ENCODE data around the gene RAB43.
"Not testable (repeated sequence)": the region's sequence is repeated elsewhere in the genome, so short reads cannot be mapped to it uniquely, and the experiment has no call there.

RAB43 gene

DNA sequence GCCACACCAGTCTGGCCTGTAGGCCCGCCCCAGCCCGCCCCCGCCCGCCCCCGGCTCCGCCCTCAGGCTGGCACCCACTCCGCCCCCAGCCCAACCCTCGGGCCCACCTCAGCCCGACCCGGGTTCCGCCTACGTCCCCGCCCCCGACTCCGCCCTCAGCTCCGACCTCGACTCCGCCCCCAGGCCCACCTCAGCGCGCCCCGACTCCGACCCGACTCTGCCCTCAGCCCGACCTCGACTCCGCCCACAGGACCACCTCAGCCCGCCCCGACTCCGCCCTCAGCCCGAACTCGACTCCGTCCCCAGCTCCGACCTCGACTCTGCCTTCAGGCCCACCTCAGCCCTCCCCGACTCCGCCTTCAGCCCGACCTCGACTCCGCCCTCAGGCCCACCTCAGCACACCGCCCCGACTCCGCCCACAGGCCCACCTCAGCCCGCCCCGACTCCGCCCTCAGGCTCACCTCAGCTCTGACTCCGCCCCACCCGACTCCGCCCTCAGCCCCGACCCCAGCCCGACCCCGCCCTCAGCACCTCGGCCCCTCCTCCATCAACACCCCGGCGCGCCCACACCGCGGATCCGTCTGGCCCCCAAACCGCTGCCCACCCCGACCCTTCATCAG, at the start of gene RAB43:
Gene RAB43 (minus strand): TSS at position 13 of the 620 bp plus-strand sequence. CDS start 315 bp downstream, outside the sequence.
- peak; percentile 96 for DNase-seq (ENCODE audit: low spot score)

GRCh38 chr3:129166579-129167332, 45.2 kb upstream of the RAB43 start:
- no peak for DNase-seq (ENCODE audit: low spot score)

GRCh38 chr3:129165594-129165993, 44.0 kb upstream of the RAB43 start:
- not testable (repeated sequence) for DNase-seq (ENCODE audit: low spot score)

DNA sequence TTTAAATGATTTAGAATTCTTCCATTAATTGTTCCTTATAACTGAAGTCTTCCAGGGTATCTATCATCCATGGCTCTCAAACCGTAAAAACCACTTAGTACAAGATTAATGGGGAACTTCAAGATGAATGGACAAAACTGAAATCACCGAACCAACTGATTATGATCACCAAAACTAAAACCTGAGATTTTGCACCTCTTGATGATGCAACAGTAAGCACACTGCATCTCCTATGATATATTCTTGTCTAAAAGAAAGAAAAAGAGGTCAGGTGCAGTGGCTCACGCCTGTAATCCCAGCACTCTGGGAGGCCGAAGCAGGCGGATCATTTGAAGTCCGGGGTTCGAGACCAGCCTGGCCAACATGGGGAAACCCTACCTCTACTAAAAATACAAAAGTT, 42.9 kb upstream of the RAB43 start:
- DNase-seq (ENCODE audit: low spot score): no peak

DNA sequence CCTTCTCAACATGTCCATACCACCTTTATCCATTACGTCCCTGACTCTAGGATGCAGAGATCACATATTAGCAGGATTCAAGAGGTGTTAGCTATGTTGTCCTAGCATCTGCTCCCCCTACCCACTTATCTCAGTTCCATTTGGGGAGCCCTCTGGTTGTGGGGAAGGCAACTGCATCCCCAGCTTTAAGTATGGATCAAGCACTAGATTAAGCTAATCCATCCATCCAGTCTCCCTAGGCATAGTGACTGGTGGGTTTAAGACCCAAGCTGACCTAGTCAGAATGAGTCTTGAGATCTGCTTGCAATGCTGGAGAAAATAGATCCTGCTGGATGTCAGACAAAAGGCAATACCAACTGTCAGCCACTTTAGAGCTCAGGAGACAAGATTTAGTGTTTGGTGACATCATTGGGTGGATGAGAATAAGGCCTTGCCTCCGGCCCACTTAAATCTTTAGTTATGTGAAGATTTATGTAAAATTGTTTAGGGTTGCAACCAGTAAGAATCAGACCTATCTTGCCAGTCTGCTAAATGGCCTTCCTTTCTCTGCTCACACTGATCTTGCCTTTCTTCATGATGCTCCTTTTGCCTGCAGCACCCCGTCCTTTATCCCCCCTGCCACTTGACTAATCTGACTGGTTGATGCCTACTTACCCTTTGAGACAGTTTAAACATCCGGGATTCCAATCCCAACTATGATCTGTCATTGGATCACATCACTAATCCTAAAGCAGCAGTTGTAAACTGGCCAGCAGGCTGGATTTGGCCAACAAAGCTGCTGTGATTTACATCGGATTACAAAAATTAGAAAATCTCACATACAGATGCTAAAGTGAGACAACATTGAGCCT, 41.4 kb upstream of the RAB43 start:
- no peak for DNase-seq (ENCODE audit: low spot score)

DNA sequence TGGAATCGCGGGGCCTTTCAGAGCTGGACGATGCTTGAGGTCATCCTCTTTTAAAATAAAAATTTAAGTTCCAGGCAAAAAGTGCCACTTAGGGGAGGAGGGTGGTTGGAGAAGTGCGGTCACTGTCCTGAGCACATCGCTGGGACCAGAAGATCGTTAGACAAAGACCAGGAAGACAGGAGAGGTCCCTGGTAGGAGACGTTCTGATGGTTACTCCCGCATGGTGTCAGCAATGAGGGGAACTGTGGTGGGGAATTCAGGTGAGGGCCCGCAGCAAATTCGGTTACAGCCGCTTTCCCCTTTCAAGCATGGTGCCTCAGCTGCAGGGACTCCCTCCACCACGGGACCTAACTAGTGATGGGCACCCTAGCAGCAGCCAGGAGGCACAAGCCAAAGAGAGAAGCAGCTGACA, 40.3 kb upstream of the RAB43 start:
- DNase-seq (ENCODE audit: low spot score): no peak

DNA sequence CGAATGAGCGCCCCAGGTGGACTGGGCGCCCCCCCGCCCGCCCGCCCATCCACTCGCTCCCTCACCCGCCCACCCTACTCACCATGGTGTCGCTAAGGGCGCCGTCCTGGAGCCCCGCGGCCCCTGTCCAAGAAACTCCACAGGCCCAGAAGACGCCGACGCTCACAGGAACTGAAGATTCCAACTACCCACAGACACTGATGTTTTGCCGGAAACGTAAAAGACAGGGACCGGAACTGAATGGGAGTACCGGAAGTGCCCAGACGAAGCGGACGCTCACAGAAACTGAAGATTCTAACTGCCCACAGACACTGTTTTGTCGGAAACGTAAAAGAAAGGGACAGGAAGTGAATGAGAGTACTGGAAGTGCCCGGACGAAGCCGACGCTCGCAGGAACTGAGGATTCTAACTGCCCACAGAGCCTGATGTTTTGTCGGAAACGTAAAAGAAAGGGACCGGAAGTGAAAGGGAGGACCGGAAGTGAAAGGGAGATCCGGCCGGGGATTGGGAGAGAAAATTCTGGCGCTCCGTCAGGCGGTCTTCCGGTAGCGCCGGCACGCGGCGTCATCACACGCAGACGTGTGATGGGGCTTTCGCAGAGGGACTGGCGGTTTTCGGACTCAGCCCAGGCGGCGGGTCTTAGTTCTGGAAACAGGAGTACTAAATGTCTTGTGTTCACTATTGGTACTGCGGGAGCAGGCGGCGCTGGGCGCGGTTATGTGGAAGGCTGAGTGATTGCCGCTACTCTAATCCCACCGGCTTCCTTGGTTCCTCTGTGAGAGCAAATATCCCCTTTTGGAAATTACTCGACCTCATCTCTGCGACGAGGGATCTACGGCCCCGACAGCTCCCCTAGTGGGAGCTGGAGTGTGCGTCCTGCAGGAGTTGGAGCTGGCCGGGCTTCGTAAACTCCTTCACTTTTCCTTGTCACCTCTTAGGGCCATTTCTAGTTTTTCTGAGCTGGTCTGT, 39.6 kb upstream of the RAB43 start, which contains the start of gene ISY1:
Gene ISY1 (minus strand): TSS at position 173 of the 969 bp plus-strand sequence. CDS start 88 bp downstream, at position 85.
- DNase-seq (ENCODE audit: low spot score): peak; percentile 99

GRCh38 chr3:129144786-129145185, 23.2 kb upstream of the RAB43 start:
- DNase-seq (ENCODE audit: low spot score): no peak

- not testable (repeated sequence) for DNase-seq (ENCODE audit: low spot score)
These were observed 19.4 kb upstream of the RAB43 start for GRCh38 chr3:129141011-129141410.

GRCh38 chr3:129139911-129140310, 18.3 kb upstream of the RAB43 start:
- no peak for DNase-seq (ENCODE audit: low spot score)

GRCh38 chr3:129136275-129136674, 14.7 kb upstream of the RAB43 start:
- not testable (repeated sequence) for DNase-seq (ENCODE audit: low spot score)

DNA sequence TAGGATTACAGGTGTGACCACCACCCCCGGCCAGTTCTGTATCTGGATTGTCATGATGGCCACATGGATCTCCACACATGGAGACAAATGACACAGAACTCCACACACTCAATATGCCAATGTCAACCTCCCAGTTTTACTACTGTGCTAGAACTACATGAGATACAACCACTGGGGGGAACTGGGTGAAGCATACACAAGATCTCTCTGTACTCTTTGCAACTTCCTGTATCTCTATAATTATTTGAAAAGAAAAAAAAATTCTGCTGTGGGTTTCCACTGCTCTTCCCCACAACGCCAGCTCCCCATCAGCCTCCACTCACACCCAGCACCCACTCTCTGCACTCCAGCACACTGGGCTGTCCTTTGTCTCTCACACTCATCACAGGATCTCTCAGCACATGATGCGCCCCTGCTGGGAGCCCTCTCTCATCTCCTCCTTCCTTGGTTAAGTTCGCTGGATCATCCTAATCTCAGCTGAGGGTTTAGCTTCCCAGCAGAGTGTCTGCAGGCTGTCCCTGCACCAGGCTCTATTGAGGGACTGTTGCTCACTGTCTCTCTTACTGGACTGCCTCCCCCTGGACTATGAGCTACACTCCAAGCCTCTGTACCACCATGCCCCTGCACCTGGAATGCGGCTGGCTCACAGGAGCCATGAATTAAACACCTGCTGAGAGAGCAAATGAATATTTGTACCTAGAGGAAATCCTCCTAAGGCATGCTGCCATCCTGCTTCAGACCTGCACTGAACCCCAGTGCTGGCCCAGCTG, 10.7 kb upstream of the RAB43 start:
- DNase-seq (ENCODE audit: low spot score): no peak

DNA sequence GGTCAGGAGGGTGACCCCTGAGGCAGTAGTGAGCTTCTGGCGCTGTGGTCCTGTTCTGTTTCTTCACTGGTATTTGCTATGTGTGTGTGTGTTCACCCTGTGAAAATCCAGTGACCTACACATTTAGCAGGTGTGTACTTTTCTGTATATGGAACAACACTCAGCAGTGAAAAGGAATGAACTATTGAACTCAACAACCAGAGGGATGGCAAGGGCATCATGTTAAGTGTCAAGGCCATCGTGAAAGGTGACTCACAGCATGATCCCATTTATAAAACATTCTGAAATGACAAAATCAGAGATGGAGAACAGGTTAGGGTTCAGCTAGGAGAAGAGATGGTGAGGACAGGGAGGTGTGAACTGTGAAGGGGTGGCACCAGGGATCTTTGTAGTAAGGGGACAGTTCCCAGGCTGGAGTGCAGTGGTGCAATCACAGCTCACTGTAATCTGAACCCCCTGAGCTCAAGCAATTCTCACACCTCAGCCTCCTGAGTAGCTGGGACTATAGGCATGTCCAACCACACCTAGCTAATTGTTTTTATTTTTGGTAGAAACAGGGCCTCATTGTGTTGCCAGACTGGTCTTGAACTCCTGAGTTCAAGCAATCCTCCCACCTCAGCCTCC, 10.0 kb upstream of the RAB43 start:
- no peak for DNase-seq (ENCODE audit: low spot score)

DNA sequence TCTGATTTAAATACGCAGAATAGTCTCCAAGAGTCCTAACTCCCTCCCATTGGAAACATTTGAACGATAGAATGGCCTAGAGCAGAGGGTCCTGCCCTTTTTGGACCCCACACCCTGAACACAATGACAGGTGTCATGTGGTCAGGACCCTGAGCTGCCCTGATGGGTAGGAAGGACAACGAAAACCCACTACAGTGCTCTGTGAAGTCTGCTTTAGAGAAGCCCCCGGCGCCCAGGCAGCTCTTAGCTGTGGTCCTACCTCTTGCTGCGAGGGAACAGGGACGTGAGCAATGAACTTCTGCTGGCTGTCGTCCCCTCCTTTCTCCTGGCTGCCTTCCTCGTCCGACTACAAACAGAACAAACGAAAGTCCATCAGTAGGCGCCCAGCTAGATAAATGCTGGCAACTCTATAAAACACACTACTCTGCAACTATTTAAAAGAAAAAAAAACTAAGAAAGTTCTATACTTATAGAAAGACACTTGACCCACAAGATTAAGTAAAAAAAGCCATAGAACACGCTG, 8.7 kb upstream of the RAB43 start:
- DNase-seq (ENCODE audit: low spot score): no peak

GRCh38 chr3:129128357-129129155, 7.0 kb upstream of the RAB43 start:
- DNase-seq (ENCODE audit: low spot score): no peak

DNA sequence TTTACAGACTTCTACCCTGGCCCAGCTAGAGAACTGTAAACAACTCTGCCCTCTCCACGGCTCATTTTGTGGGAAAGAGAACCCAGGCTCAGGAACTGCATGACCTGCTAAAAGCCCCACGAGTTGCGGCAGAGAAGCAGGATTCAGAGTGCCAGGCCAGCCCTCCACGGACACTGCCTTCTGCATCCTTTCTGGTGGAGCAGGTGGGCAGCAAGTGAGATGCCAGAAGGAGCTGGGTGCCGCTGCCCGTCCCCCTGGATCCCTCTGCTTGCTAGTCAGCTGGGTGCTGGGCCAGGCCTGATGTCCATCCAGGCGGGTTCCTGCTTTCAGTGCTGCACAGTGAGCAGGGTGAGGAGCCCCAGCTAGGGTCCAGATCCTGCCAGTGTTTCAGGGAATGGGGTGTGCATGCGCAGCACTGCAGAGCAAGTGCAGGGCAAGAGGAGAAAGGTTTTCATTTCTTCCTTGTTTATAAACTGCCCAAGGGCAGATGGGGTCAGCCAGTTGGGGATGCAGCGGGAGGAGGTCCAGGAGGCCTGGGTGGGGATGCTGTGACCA, 5.2 kb upstream of the RAB43 start:
- no peak for DNase-seq (ENCODE audit: low spot score)

DNA sequence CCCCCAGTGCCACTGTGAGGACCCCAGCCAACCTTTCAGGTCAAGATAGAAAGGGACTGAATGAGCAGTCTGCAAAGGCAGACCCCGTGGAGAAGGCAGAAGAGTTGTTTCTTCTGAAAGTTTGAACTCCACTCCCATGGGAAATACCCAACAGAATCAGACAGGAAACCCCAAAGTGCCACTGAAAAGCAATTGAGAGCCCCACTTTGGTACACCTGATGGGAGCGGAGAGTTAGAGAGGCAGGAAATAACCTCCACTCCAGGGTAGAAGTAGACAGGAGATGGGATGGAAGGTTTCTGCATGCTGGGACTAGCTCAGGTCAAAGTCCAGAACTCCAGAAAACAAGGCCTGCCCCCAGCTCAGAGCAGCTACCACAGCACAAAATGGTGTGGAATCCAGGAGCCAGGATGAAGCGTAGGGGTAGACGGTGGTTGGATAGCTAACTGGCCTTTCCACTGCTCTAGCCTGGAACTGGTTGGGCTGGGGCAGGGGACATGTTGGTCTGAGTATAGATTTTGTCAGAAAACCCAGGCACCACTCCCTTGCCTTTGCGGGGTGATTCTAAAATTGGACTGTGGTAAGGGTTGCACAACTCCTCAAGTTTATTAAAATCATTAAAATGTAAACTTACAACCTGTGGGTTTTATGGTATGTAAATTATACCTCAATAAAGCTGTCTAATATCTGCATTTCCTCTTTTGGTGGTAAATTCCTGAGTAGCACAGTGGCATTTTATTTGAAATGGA, 1.9 kb upstream of the RAB43 start:
- no peak for DNase-seq (ENCODE audit: low spot score)

DNA sequence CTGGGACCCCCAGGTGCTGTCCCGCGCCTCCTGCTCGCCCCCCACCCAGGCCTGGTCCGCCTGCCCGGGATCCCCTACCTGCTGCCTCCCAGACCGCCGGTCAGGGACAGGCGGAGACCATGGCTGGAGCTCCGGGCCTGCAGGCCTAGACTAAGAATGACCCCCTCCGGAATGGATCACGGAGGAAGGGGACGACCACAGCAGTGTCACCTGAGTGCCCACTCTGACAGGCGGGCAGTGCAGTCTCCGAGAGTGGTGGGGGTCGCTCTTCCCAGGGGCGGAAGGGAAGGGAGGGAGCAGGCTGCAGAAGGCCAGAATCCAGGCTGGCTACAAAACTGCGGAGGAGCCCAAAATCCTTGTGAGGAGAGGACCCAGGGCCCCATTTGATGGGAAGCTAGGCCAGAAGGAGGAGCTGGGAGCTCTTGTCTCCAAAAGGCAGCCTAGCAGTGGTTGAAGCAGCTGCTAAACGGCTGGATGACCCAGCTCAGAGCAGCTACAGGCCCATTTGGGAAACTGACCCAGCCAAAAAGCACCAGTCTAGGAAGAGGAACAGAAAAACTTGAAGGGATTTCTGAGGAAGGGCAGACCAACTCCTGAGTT, 908 bp upstream of the RAB43 start:
- DNase-seq (ENCODE audit: low spot score): no peak

Measured in COLO829 (cell line).